GM12878 (cell line): Measurements from ENCODE around the gene TRIM41. TPM values are rescaled to one million over a fixed set of nuclear protein-coding genes. Genes with fewer than 3 reads are reported as not detected.

Source experiments
- ATF7 ChIP-seq: fragments of 450-650 bp; IDR thresholded peaks from 2 replicates; pipeline ENCODE4 v1.6.1; 2016; ENCODE audit warnings: low read depth, mild to moderate bottlenecking
- BMI1 ChIP-seq: fragments of 450-650 bp; IDR thresholded peaks from 2 replicates; pipeline ENCODE4 v1.6.1; 2016; ENCODE audit warnings: mild to moderate bottlenecking, moderate library complexity, borderline replicate concordance
- CBX3 ChIP-seq: fragments of 200-600 bp; sonication (generic); IDR thresholded peaks from 2 replicates; pipeline ENCODE4 v1.6.1; 2016; ENCODE audit warnings: low read depth, borderline replicate concordance
- DPF2 ChIP-seq: fragments of 450-650 bp; IDR thresholded peaks from 2 replicates; pipeline ENCODE4 v1.6.1; 2017; ENCODE audit warnings: mild to moderate bottlenecking
- GATAD2B ChIP-seq: fragments of 450-650 bp; conservative IDR thresholded peaks from 2 replicates; pipeline ENCODE4 v1.6.1; 2017; ENCODE audit warnings: low read depth, mild to moderate bottlenecking, moderate library complexity
- MYB ChIP-seq: fragments of 150-350 bp; IDR thresholded peaks from 2 replicates; pipeline ENCODE4 v1.6.1; 2014; ENCODE audit warnings: mild to moderate bottlenecking, low read depth, low read length, borderline replicate concordance
- MYC ChIP-seq: IDR thresholded peaks from 2 replicates; pipeline ENCODE4 v1.6.1; 2011; ENCODE audit warnings: mild to moderate bottlenecking, low read length, moderate library complexity, inconsistent platforms; ENCODE audit not compliant: insufficient read depth, insufficient replicate concordance, insufficient read length, severe bottlenecking
- NFIC ChIP-seq: IDR thresholded peaks from 2 replicates; pipeline ENCODE4 v1.6.1; 2012; ENCODE audit warnings: low read depth, mild to moderate bottlenecking, inconsistent platforms, low read length, moderate library complexity
- PAX5 ChIP-seq: IDR thresholded peaks from 2 replicates; pipeline ENCODE4 v1.6.1; 2011; ENCODE audit warnings: low read depth, low read length, borderline replicate concordance
- SMARCA5 ChIP-seq: fragments of 450-650 bp; IDR thresholded peaks from 2 replicates; pipeline ENCODE4 v1.6.1; 2017; ENCODE audit warnings: mild to moderate bottlenecking
- WRNIP1 ChIP-seq: IDR thresholded peaks from 2 replicates; pipeline ENCODE4 v1.6.1; 2011; ENCODE audit warnings: low read depth, low read length, improper control_type of control experiment, borderline replicate concordance
- YY1 ChIP-seq: IDR thresholded peaks from 2 replicates; pipeline ENCODE4 v1.6.1; 2011; ENCODE audit warnings: low read depth, mild to moderate bottlenecking, low read length
- ZNF207 ChIP-seq: fragments of 450-650 bp; IDR thresholded peaks from 2 replicates; pipeline ENCODE4 v1.6.1; 2014; ENCODE audit warnings: antibody characterized with exemption, mild to moderate bottlenecking, borderline replicate concordance
- polyA plus RNA-seq, 11 experiments: library from polyadenylated mRNA; depleted of rRNA in 4 of 11; unstranded in 6 of 11; stranded (reverse) in 5 of 11; fragments of >200 nt; fragmentation: Nextera tagmentation in 4 of 11; fragmentation: Illumina TruSeq in 1 of 11; extraction: Ambion mirVana in 4 of 11; extraction: Trizol in 1 of 11; gene quantifications; 1 replicate in 1 of 11; 2 replicates in 10 of 11; pipeline versions ENCODE4 v1.2.1 to v1.2.3, GENCODE V29; 2011 to 2016; ENCODE audit warnings: inconsistent platforms in 2 of 11, missing spikeins in 2 of 11, low read depth in 1 of 11
- total RNA-seq, 4 experiments: library from RNA; depleted of rRNA in 3 of 4; stranded (reverse); fragments of >200 nt in 3 of 4; fragmentation: Illumina TruSeq in 1 of 4; extraction: Trizol in 1 of 4; gene quantifications; 2 replicates each; pipeline versions ENCODE4 v1.2.1 to v1.2.3, GENCODE V29; 2013 to 2021
- TF ChIP-seq, protein P1 (sequence below): fragments of 150-350 bp; IDR thresholded peaks from 2 replicates; pipeline ENCODE4 v1.6.1; 2014; ENCODE audit warnings: mild to moderate bottlenecking, low read depth, low read length
- TF ChIP-seq, protein P2 (sequence below): fragments of 450-650 bp; formaldehyde crosslinking; IDR thresholded peaks from 2 replicates; pipeline ENCODE4 v1.5.0; 2022; ENCODE audit warnings: mild to moderate bottlenecking, missing genetic modification characterization

The TRIM41 gene
- total and polyA plus RNA-seq, 10 of the 15 experiments (the other 5 are each of a cell fraction or from before 2014, with no cell fraction given) = 1.0 to 28.9 (median 10.6) TPM

DNA sequence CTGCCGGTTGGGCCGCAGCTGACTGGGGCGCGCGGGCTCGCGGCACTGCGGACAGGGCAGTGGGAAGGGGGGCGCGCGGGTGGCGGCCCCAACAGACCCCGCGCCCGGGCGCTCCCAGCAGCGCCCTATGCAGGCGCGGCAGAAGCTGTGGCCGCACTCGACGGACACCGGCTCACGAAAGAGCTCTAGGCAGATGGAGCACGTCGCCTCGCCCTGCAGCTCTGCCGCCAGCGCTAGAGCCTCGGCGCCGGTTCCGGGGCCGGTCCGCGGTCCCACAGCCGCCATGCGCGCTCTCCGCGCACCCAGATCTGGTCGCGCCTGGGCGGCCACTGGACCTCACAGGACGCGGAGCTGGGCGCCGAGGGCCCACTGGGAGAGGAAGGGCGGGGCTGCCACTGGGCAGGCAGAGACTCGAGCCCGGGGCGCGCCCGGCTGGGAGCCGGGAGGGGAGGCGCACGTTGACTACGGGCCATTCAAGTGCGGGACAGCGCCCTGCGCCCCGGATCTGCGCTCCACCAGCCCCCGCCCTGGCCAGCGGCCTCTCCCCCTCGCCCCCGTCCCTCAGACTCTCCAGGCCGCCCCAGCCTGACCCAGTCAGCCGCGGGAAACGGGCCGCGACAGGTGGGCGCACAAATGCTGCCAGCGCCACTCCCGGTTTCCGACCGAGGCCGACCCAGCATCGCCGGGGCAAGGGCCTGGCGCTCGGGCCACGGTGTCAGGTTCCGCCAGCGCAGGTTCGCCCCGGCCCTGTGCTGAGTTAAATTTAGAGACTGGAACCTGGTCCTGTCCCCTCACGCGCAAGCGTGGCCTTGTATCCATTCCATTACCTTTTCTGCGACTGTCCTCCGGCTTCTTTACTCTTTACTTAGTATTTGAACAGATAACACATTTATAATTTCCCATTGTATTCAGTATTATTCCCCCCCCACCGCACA lies 18.0 kb upstream of the TRIM41 start, which contains the start of gene TRIM7 (continued):
- TF ChIP-seq, protein P1, sequence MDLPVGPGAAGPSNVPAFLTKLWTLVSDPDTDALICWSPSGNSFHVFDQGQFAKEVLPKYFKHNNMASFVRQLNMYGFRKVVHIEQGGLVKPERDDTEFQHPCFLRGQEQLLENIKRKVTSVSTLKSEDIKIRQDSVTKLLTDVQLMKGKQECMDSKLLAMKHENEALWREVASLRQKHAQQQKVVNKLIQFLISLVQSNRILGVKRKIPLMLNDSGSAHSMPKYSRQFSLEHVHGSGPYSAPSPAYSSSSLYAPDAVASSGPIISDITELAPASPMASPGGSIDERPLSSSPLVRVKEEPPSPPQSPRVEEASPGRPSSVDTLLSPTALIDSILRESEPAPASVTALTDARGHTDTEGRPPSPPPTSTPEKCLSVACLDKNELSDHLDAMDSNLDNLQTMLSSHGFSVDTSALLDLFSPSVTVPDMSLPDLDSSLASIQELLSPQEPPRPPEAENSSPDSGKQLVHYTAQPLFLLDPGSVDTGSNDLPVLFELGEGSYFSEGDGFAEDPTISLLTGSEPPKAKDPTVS = no peak
- 0 out of 2 replicates have a peak, but pooled peaks have one; percentile 23 for TF ChIP-seq YY1
- TF ChIP-seq NFIC = no peak
- TF ChIP-seq ZNF207 = no peak
- no peak for TF ChIP-seq PAX5
- no peak for TF ChIP-seq MYC
- no peak for TF ChIP-seq CBX3
- TF ChIP-seq MYB = no peak
- TF ChIP-seq WRNIP1 = no peak
- 0 out of 2 replicates have a peak, but pooled peaks have one; percentile 48 for TF ChIP-seq GATAD2B
- TF ChIP-seq, protein P2, sequence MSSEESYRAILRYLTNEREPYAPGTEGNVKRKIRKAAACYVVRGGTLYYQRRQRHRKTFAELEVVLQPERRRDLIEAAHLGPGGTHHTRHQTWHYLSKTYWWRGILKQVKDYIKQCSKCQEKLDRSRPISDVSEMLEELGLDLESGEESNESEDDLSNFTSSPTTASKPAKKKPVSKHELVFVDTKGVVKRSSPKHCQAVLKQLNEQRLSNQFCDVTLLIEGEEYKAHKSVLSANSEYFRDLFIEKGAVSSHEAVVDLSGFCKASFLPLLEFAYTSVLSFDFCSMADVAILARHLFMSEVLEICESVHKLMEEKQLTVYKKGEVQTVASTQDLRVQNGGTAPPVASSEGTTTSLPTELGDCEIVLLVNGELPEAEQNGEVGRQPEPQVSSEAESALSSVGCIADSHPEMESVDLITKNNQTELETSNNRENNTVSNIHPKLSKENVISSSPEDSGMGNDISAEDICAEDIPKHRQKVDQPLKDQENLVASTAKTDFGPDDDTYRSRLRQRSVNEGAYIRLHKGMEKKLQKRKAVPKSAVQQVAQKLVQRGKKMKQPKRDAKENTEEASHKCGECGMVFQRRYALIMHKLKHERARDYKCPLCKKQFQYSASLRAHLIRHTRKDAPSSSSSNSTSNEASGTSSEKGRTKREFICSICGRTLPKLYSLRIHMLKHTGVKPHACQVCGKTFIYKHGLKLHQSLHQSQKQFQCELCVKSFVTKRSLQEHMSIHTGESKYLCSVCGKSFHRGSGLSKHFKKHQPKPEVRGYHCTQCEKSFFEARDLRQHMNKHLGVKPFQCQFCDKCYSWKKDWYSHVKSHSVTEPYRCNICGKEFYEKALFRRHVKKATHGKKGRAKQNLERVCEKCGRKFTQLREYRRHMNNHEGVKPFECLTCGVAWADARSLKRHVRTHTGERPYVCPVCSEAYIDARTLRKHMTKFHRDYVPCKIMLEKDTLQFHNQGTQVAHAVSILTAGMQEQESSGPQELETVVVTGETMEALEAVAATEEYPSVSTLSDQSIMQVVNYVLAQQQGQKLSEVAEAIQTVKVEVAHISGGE (CRISPR knock-in tag) = no peak
- TF ChIP-seq ATF7 = no peak
- peak; percentile 32; the same call in 1 of the 2 replicates for TF ChIP-seq DPF2
- TF ChIP-seq SMARCA5 = no peak
- no peak for TF ChIP-seq BMI1
